NCI-H1417 treated with DMSO at 0.1 percent for 48 hours (cell line): Measurements from ENCODE around the gene CEP152.

Experiments used
- DNase-seq: peaks from one replicate; lab custom pipeline; 2025; lab: John Stamatoyannopoulos, UW

Gene CEP152

DNA sequence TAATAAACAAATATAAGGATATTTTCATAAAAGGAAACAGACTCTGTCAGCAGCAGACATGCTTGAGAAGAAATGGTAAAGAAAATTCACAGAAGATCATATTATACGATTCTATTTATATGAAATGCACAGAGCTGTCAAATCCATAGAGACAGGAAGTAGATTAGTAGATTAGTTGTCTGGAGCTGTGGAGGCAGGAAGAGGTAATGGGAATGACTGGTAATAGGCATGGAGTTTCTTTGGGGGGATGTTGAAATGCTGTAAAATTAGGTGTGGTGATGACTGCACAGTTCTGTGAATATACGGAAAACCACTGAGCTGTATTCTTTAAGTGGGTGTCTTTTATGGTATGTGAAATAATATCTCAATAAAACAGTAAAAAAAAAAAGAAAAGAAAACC lies 35.3 kb downstream of the CEP152 start:
- DNase-seq = no peak

GRCh38 chr15:48774484-48774883 lies 36.4 kb downstream of the CEP152 start:
- no peak for DNase-seq

- DNase-seq = no peak
These were observed 44.7 kb downstream of the CEP152 start for GRCh38 chr15:48766196-48766595.

DNA sequence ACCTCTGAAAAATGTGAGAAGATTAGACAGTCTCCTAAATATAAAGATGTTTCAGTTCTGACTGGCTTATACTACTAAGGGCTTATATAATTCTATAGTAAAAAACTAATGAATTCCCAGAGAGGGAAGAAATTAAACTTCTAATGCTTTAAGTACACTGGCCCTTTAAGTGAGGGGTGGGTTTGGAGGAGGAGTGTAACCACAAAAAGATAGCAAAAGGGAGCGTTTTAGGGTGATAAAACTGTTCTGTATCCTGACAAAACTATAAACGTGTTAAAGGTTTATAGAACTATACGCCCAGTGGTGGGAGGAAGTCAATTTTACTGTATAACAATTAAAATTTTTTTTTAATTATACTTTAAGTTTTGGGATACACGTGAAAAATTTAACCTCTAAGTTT lies 45.8 kb downstream of the CEP152 start:
- no peak for DNase-seq

GRCh38 chr15:48761393-48762158 lies 49.3 kb downstream of the CEP152 start:
- DNase-seq = no peak

- DNase-seq = no peak
These were observed 50.9 kb downstream of the CEP152 start for GRCh38 chr15:48759921-48760320.

- no peak for DNase-seq
These were observed 53.2 kb downstream of the CEP152 start for GRCh38 chr15:48757661-48758060.

DNA sequence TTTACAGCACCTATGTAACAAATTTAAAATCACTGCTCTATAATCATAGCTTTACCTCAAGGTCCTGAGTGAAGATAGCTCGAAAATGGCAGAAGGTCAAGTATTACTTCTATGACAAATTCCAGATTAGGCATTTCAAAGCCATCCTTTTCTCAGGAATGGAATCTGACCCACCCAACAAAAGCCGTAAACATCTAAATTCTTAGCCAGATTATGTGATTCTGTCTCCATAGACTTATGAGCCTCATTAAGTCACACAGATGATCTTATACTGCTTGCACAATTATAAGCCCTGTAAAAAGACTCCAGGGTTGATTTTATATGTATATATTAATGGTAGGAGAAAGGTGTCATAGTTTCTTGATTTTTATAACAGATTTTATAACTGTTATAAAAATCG lies 56.9 kb downstream of the CEP152 start:
- no peak for DNase-seq

- DNase-seq = no peak
These were observed 59.3 kb downstream of the CEP152 start for GRCh38 chr15:48751595-48751994.

DNA sequence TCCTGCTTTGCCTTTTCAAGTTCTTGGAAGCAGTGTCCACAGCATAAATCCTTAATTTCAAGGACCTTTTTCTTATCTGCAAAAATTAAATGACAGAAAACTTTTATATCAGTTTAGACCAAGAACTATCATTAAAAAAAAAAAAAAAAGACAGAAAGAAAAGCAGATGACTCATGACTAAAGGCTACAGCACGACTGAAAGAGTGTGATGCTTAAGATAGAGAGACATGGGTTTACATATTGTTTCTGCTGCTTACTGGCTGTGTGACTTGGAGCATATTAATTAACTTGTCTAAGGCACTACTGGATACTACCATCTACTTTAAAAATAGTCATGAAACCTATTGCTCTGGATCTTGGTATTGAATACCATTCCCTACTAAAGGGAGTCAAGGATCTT lies 62.3 kb downstream of the CEP152 start:
- no peak for DNase-seq

- DNase-seq = no peak
These were observed 77.3 kb downstream of the CEP152 start for GRCh38 chr15:48733615-48734014.

- no peak for DNase-seq
These were observed 80.4 kb downstream of the CEP152 start for GRCh38 chr15:48730506-48730905.

DNA sequence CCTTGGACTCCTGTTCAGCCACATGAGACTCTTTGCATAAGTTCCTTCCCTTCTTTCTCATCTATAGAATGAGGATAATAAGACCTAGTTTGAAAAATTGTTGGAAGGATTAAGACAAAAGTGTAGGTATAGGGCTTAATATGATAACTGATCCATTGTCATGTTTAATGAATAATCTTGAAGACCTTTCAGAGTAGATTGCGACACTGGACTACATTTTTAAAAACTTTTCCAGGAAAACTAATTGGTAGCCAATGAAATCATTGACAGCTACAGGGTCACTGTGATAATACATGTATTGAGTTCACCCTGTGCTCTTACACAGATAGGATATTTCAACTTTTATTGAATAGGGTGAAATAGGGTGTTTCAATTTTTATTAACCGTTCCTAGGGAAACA lies 86.9 kb downstream of the CEP152 start:
- DNase-seq = no peak

DNA sequence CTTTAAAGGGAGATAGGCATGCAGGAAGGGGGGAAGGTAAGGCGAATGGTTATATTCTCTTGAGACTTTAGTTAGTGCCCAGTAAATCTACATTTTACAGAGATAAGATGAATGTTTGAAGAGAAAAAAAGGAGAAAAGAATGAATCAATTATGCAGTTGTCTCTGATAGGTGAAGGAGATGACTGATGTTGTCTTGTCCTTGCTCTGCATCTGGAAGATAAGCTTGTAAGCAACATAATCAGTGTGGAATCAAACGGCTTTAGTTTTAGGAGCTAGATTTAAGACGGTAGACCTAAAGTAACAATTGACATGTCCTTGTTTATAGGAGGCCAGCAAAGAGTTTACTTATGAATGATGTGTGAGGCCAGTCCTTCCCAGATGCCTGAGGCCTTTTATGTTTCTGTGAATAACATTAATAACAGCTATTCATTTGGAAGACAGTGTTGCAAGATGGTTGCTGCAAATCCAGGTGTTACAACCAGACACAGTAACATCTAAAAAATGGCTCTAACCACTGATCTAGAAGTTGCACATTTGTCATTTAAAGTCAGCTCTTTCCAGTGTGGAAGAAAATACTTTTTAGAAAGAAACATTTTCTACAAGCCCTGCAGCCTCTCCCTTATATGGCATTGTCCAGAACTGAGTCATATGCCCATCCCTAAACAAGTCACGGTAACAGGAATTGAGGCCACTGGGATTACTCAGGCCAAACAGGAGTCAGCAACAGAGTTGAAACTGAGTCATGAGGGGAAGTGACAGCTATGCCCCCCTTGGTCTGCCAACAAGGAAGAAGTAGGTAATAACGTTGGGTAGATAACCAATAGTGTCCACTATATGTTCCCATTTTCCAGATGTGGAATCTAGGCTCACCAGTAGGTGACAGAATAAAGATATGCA lies 87.9 kb downstream of the CEP152 start:
- no peak for DNase-seq

DNA sequence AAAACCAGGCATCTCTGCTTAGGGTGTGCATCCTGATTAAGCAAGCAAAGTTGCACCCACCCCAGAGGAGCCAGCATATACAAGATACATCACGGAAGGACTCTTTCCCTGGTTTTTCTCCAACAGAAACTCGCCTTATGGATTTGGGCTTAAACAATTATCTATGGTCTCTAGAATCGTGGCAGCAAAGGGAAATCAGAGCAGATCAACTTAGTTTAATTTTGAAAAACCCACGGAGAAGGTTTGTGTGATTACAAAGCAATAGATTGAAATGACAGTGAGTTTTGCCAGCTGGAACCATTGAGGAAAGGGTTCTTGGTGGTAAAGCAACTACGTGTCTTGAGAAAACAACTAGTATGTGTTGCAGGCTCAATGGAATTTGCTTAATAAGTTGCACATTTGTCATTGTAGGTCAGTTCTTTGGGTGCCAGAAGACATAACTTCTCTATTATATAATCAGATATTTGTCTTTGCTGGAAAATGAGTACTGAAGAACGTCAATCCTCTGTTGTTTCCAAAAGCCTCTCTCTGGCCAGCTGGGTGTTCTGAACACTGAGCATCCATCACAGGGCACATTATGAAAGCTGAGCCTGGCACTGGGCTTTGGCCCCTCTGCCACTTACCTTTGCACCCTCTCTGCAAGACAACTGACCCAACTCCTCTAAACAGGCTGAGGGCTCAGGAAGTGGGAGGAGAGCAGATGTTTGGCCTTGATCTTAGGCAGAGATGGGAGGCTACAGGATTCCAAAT lies 89.6 kb downstream of the CEP152 start:
- no peak for DNase-seq

- DNase-seq = no peak
These were observed 90.2 kb downstream of the CEP152 start for GRCh38 chr15:48720646-48721045.

- no peak for DNase-seq
These were observed 91.2 kb downstream of the CEP152 start for GRCh38 chr15:48719668-48720067.

GRCh38 chr15:48718646-48719045 lies 92.2 kb downstream of the CEP152 start:
- DNase-seq = no peak

- DNase-seq = no peak
These were observed 93.4 kb downstream of the CEP152 start for GRCh38 chr15:48717458-48717857.

GRCh38 chr15:48712546-48712945 lies 98.3 kb downstream of the CEP152 start:
- no peak for DNase-seq

DNA sequence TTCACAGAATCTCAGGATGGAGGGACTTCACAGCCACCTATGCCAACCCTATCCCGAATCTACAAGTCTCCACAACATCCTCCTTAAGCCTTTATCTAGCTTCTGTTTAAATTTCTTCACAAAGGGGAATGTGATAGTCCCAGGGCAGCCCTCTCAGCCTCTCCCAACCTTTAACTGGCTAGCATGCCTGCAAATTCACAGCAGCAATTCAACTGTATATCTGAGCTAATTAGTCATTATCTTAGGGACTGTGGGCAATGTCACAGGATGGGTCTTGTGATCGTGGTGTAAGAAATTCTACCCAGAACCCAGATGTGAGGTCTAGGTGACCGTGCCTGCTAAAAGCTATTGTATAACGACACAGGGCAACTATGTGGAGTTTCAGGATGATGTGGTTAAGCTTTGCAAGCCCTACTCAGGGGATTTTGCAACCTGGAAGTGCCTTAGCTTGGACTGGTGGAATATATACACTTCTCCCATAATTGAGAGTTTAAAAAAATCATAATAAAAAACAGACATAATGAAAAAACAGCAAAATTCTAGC lies 99.8 kb downstream of the CEP152 start:
- DNase-seq = no peak

GRCh38 chr15:48708641-48709040 lies 102.2 kb downstream of the CEP152 start:
- no peak for DNase-seq
